CD4-positive, alpha-beta T cell (primary cell): ENCODE results near the gene GPR180. TPM values are rescaled to one million over a fixed set of nuclear protein-coding genes. Genes with fewer than 3 reads are reported as not detected.

Experiments used
- ATAC-seq: fragments of 200-7000 bp; cut with Tn5 transposase; one replicate; pipeline ENCODE4 v1.10.0; 2022; ENCODE audit warnings: mild to moderate bottlenecking; ENCODE audit not compliant: poor library complexity
- CTCF ChIA-PET: fragments of 350-600 bp; sonication (Branson Sonifier 250); formaldehyde crosslinking; loops from one replicate; lab custom pipeline; 2021; ENCODE audit warnings: antibody characterized with exemption, inconsistent platforms; lab: Charles Lee
- POLR2A ChIA-PET: fragments of 350-600 bp; sonication (Branson Sonifier 250); formaldehyde crosslinking; loops from one replicate; lab custom pipeline; 2021; ENCODE audit warnings: antibody characterized with exemption, inconsistent platforms; lab: Charles Lee
- DNase-seq, 14 experiments: peaks; one replicate each; pipeline ENCODE4 v3.0.0-alpha.2; 2013 to 2020; ENCODE audit warnings: mixed read lengths in 2 of 14
- H3K27ac ChIP-seq, 2 donors: one replicate each; pipeline versions ENCODE4 v1.5.1 to v1.7.0; 2013; ENCODE audit warnings: low read length in 2 of 2, low read depth in 1 of 2, mild to moderate bottlenecking in 1 of 2
- H3K27me3 ChIP-seq, 2 experiments: 1 replicate in 1 of 2; 2 replicates in 1 of 2; pipeline versions ENCODE4 v1.6.1 to v1.7.0; 2013; ENCODE audit warnings: low read length in 2 of 2, control low read depth in 1 of 2, mild to moderate bottlenecking in 1 of 2, moderate library complexity in 1 of 2; ENCODE audit not compliant: insufficient read depth in 2 of 2, control insufficient read depth in 1 of 2
- H3K36me3 ChIP-seq: one replicate; pipeline ENCODE4 v1.6.1; 2013; ENCODE audit warnings: low read length, control low read depth; ENCODE audit not compliant: insufficient read depth
- H3K4me1 ChIP-seq: one replicate; pipeline ENCODE4 v1.6.1; 2013; ENCODE audit warnings: low read length, control low read depth; ENCODE audit not compliant: insufficient read depth
- H3K4me3 ChIP-seq: one replicate; pipeline ENCODE4 v1.5.1; 2013; ENCODE audit warnings: mild to moderate bottlenecking, low read length, moderate library complexity
- H3K9me3 ChIP-seq, 2 experiments: 1 replicate in 1 of 2; 2 replicates in 1 of 2; pipeline versions ENCODE4 v1.6.1 to v1.7.0; 2013; ENCODE audit warnings: low read length in 2 of 2, mild to moderate bottlenecking in 2 of 2, control low read depth in 1 of 2, moderate library complexity in 1 of 2; ENCODE audit not compliant: control insufficient read depth in 1 of 2, insufficient read depth in 1 of 2
- H3K27ac Mint-ChIP-seq: one replicate; pipeline ENCODE4 v1.8.0; 2020; ENCODE audit warnings: mixed read lengths
- H3K27me3 Mint-ChIP-seq: one replicate; pipeline ENCODE4 v1.8.0; 2021; ENCODE audit warnings: mixed read lengths
- H3K36me3 Mint-ChIP-seq: one replicate; pipeline ENCODE4 v1.8.0; 2021; ENCODE audit warnings: low read depth, mixed read lengths
- H3K4me1 Mint-ChIP-seq: one replicate; pipeline ENCODE4 v1.8.0; 2021; ENCODE audit warnings: low read depth, mixed read lengths
- H3K4me3 Mint-ChIP-seq: one replicate; pipeline ENCODE4 v1.8.0; 2020; ENCODE audit warnings: mild to moderate bottlenecking, mixed read lengths
- H3K9me3 Mint-ChIP-seq: one replicate; pipeline ENCODE4 v1.8.0; 2020; ENCODE audit warnings: mixed read lengths
- intact Hi-C, 2 experiments: fragments of 100-400 bp; cut with DNase I in 1 of 2; cut with micrococcal nuclease in 1 of 2; formaldehyde crosslinking; loops; one replicate each; pipeline versions ENCODE4 v1.15.1 to v1.9.0; 2023 to 2025; cut with DNase I, micrococcal nuclease
- total RNA-seq, 174 experiments: library from RNA in 2 of 174; stranded (reverse) in 2 of 174; gene quantifications; one replicate each; pipeline ENCODE4 v1.2.3 and lab custom pipeline; 2021 to 2026
- TF ChIP-seq, protein P1 (sequence below): fragments of 200-600 bp; IDR thresholded peaks from one replicate; pipeline ENCODE4 v1.8.0; 2022; ENCODE audit warnings: antibody characterized with exemption, mild to moderate bottlenecking

The GPR180 gene
- total RNA-seq, 2 experiments from 2014 or later: 0.80 to 0.92 TPM

DNA sequence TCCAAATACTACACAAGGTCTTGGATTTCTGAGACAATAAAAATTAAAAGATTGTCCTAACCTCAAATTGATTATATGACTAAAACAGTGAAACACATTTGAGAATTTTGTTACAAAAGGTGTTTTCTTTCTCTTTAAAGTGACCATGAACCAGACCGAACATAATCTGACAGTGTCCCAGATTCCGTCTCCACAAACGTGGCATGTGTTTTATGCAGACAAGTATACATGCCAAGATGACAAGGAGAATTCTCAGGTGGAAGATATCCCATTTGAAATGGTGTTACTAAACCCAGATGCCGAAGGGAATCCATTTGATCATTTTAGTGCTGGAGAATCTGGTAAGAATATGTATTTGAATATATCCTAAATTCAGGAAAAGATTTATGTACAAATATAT lies 10.4 kb downstream of the GPR180 start:
- Histone ChIP-seq H3K36me3 (peaks cover 20% of the 10 kb centered on the region), H3K27me3 (no peaks in the 10 kb centered on the region), H3K27ac (no peak overlapping the region), H3K4me3 (no peak overlapping the region), H3K4me1 (no peaks in the 10 kb centered on the region), H3K9me3 (no peaks in the 10 kb centered on the region)
- ChIA-PET POLR2A (no interaction called here), CTCF (no interaction called here)
- H3K27ac Mint-ChIP-seq: no peak overlapping the region
- peaks cover 50% of the 10 kb centered on the region for H3K36me3 Mint-ChIP-seq
- TF ChIP-seq, protein P1, sequence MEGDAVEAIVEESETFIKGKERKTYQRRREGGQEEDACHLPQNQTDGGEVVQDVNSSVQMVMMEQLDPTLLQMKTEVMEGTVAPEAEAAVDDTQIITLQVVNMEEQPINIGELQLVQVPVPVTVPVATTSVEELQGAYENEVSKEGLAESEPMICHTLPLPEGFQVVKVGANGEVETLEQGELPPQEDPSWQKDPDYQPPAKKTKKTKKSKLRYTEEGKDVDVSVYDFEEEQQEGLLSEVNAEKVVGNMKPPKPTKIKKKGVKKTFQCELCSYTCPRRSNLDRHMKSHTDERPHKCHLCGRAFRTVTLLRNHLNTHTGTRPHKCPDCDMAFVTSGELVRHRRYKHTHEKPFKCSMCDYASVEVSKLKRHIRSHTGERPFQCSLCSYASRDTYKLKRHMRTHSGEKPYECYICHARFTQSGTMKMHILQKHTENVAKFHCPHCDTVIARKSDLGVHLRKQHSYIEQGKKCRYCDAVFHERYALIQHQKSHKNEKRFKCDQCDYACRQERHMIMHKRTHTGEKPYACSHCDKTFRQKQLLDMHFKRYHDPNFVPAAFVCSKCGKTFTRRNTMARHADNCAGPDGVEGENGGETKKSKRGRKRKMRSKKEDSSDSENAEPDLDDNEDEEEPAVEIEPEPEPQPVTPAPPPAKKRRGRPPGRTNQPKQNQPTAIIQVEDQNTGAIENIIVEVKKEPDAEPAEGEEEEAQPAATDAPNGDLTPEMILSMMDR: no peak
- DNase-seq (no peak), ATAC-seq (no peak)
- H3K9me3 Mint-ChIP-seq: no peaks in the 10 kb centered on the region
- intact Hi-C loops: no loop called here
- no peak overlapping the region for H3K4me3 Mint-ChIP-seq
- H3K4me1 Mint-ChIP-seq: peaks cover 23% of the 10 kb centered on the region
- no peaks in the 10 kb centered on the region for H3K27me3 Mint-ChIP-seq

DNA sequence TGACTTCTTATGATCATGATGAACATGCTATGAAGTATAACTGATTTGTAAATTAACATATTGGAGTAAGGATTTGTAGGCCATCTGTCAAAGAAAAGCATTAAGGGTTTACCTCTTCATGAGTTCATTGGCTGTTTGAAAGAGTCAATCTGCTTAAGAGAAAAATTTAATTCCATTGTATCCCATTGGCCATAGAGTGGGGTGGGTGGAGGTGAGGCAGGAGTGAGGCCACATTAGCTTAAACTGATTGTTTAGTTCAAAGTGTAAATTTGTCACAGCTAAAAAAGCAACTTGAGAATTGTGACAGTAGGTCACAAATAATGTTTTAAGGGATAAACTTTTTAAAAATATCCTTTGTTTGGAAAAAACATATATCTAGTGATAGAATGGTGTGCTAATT lies 11.4 kb downstream of the GPR180 start:
- Histone ChIP-seq H3K27me3 (no peaks in the 10 kb centered on the region), H3K36me3 (peaks cover 14% of the 10 kb centered on the region), H3K9me3 (no peaks in the 10 kb centered on the region), H3K27ac (no peak overlapping the region), H3K4me3 (no peak overlapping the region), H3K4me1 (no peaks in the 10 kb centered on the region)
- no peak overlapping the region for H3K27ac Mint-ChIP-seq
- ATAC-seq (no peak), DNase-seq (no peak)
- H3K4me3 Mint-ChIP-seq: no peak overlapping the region
- H3K9me3 Mint-ChIP-seq: no peaks in the 10 kb centered on the region
- intact Hi-C loops: no loop called here
- TF ChIP-seq, protein P1: no peak
- no peaks in the 10 kb centered on the region for H3K27me3 Mint-ChIP-seq
- peaks cover 18% of the 10 kb centered on the region for H3K4me1 Mint-ChIP-seq
- POLR2A ChIA-PET: no interaction called here
- CTCF ChIA-PET: no interaction called here
- H3K36me3 Mint-ChIP-seq: peaks cover 48% of the 10 kb centered on the region

DNA sequence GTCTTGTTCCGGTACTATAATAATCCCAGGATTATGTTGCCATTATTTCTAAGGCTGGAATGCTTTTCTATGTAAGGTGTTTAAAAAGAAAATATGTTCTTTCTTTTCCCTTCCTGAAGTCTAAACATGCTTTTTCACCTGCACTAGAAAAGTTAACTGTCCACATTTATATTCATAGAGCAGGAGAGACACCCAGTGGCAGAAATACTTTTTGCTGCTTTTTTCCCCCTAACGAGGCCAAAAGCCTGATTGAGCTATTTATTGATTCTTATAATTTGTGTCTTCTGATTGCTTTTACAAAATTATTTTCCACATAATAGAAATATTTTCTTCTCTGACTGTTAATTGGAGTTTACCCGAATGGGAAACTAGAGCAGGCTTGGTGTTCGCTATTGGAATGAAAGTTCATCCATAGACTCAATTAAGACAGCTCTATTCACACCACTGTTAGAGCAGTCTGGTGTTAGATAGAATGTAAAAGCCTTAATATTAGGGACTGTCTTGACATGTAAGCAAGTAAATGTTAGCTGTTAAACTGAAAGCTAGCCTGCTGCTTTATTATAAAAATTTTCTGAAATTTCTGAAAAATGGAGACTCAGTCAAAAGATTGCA lies 15.8 kb downstream of the GPR180 start:
- no peak overlapping the region for H3K27ac ChIP-seq
- TF ChIP-seq, protein P1: peak; percentile 86
- no peaks in the 10 kb centered on the region for H3K9me3 ChIP-seq
- no peaks in the 10 kb centered on the region for H3K4me1 ChIP-seq
- H3K36me3 ChIP-seq: peaks cover 16% of the 10 kb centered on the region
- CTCF ChIA-PET: interaction anchor here (0.7 to 8.8 kb wide), 4 partner anchors 9 to 787 kb away, joined by 3 to 82 read pairs (median 6); no protein-coding TSS in a partner anchor
- peak; percentile 64 for ATAC-seq
- no peak overlapping the region for H3K27ac Mint-ChIP-seq
- no peaks in the 10 kb centered on the region for H3K27me3 ChIP-seq
- peaks cover 17% of the 10 kb centered on the region for H3K4me1 Mint-ChIP-seq
- peak in 8 of 14 experiments; percentile 5 to 70 (median 40) for DNase-seq
- no peak overlapping the region for H3K4me3 Mint-ChIP-seq
- no peak overlapping the region for H3K4me3 ChIP-seq
- POLR2A ChIA-PET: interaction anchor here (0.7 to 2.1 kb wide), 7 partner anchors 9 to 186 kb away, joined by 3 to 9 read pairs (median 5); partner anchors contain the start of gene GPR180
- no peaks in the 10 kb centered on the region for H3K27me3 Mint-ChIP-seq
- no peaks in the 10 kb centered on the region for H3K9me3 Mint-ChIP-seq
- peaks cover 59% of the 10 kb centered on the region for H3K36me3 Mint-ChIP-seq
- intact Hi-C loops: loop anchor here (1.0 kb wide), 1 partner anchor 182 kb away; no protein-coding TSS in a partner anchor
